NT2/D1 (cell line): ENCODE results near the gene PTPRF.

Source experiments
- SUZ12 ChIP-seq: IDR thresholded peaks from 2 replicates; pipeline ENCODE4 v1.6.1; 2011; ENCODE audit not compliant: insufficient read length, insufficient read depth; ENCODE audit errors: extremely low read depth
- YY1 ChIP-seq: IDR thresholded peaks from 2 replicates; pipeline ENCODE4 v1.6.1; 2011; ENCODE audit not compliant: insufficient read length, insufficient read depth
- ZNF274 ChIP-seq: IDR thresholded peaks from 2 replicates; pipeline ENCODE4 v1.6.1; 2011; ENCODE audit warnings: mild to moderate bottlenecking, low read depth, low read length

DNA sequence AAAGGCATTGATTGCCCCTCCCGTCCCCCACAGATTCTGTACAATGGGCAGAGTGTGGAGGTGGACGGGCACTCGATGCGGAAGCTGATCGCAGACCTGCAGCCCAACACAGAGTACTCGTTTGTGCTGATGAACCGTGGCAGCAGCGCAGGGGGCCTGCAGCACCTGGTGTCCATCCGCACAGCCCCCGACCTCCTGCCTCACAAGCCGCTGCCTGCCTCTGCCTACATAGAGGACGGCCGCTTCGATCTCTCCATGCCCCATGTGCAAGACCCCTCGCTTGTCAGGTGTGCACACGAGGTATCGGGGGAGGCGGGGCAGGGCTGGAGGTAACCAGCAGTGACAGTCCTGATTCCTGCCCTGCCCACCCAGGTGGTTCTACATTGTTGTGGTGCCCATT, 74.5 kb downstream of the PTPRF start:
- TF ChIP-seq SUZ12 (no peak), ZNF274 (no peak), YY1 (no peak)
